HL-60/S4 (cell line): ENCODE measurements around the gene FGF12.

ENCODE experiments used
- in situ Hi-C: fragments of 300-500 bp; cut with MboI; formaldehyde crosslinking; loops from 2 replicates; pipeline ENCODE4 v1.14.3; 2022; ENCODE audit warnings: low sequenced_read_pairs

Gene FGF12

GRCh38 chr3:192212979-192213378 lies 514.4 kb downstream of the FGF12 start:
- in situ Hi-C loops = no loop called here

DNA sequence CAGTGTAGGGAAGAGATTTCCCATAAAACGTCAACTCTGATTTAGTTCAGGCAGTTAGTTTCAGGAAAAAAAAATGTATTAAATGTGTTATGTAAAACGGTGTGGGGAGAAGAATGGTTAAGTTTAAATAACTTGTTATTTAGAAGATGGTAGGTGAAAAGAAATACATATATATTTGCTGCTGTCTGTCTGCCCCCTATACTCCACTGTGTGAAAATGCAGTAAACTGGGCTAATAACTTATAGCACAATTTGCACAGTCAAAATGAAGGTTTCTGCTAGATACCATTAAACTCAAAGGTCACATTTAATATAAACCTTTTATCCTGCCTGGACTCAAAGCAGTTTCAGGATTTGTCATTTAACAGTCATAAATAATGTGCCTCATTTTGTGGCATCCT lies 515.0 kb downstream of the FGF12 start:
- in situ Hi-C loops = no loop called here

GRCh38 chr3:192207651-192208050 lies 519.7 kb downstream of the FGF12 start:
- in situ Hi-C loops = no loop called here

DNA sequence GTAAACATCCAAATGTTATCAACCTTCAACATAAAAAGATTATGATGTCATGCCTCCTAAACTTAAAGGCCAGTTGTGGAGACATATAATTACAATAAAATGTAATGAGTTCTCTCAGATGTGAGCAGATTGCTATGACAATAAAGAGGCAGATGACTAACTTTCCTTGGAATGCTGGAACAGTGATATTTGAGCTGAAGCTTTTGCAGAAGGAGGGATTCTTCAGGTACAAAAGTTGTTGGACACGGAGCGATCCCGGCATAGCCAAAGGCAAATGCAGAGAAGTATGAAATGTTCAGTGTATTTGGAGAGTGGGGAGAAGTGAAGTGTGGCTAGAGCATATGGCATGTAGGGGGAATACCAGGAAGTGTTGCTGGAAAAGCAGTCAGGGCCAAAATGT lies 520.1 kb downstream of the FGF12 start:
- in situ Hi-C loops = no loop called here

- in situ Hi-C loops = no loop called here
These were observed 533.3 kb downstream of the FGF12 start for GRCh38 chr3:192194085-192194484.

DNA sequence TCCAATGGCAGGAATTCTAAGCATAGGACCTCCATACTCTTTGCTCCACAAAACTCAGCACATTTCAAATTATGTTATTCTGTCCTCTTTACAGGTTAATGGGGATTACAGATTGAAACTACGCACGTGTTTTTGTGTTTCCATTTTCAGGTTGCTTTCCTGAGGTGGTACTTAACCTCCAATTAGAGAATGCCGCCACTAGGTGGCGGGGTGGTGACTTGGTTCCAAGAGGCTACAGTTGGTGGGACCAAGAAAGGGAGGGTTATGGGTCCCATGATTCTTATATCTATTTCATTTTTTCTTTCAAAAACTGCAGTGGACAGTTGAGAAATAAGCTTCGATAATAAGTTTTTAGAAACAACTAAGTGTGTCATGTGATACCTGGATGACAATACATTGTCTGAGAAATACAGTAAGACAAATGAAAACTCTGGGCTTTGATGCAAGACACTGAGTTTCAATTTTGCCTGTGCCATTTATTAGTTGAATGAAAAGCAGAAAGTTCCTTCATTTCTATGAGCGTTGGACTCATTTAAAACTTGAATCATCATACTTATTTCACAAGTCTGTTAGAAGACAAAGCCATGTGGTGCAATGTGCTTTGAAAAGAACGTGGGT lies 539.0 kb downstream of the FGF12 start:
- in situ Hi-C loops = no loop called here

DNA sequence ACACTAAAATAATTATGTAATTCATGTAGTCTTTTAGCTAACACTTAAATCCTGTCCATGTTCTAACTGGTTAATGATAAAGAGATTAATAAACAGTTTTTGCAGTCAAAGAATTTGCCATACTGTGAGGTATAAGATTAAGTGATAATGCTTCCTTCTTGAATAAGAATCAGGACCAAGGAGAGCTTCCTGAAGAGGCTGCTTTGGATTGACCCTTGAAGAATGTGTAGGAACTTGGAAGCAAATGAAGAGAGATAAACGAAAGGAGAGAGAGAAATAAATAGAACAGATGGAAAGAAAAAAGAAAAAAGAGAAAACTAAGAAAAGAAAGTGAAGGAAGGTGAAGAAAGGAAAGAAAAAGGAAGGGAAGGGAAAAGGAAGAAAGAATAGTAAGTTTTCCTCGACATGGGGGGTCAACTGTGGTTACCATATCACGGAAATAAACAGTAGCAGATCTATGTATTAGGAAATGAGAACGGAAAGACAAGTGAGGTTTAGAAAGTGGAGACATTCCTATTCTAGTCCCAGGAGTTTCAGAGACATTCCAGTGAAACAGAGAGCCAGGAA lies 539.8 kb downstream of the FGF12 start:
- in situ Hi-C loops = no loop called here

GRCh38 chr3:192186498-192186897 lies 540.8 kb downstream of the FGF12 start:
- in situ Hi-C loops = no loop called here

DNA sequence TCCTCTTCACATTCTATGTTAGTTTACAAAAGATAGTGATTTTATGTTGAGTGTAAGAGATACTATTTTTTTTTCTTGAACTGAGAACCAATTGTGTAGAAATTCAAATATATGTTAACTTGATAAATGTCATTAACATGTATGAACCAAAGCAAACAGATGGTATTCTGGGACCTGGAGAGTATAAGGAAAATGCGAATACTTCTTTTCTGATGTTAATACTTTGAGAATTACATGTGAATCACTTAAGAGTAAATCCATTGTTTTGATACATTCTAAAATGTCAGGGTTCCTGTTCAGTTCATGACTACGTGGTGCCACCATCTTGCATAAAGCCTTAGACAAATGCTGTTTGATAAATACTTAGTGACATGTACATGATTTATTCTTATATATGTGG lies 541.3 kb downstream of the FGF12 start:
- in situ Hi-C loops = no loop called here

DNA sequence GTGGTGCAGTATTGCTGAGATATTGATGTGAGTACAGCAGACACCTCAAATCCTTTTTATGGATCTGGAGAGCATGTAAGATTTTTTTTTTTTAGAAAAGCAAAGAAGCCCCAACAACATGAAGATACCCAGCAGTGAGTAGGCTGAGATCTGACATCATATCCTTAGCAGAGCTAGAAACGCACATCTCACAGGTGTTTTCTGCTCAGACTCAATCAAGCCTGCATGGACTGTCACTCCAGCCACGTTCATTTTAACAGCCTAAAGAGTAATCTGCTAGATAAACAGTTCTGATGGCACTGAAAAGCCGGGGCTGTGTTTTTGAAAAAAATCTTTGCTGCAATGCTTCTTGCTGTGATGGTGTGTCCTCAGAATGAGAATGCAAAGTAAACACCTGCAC lies 544.2 kb downstream of the FGF12 start:
- in situ Hi-C loops = no loop called here

GRCh38 chr3:192181151-192181550 lies 546.2 kb downstream of the FGF12 start:
- in situ Hi-C loops = no loop called here

DNA sequence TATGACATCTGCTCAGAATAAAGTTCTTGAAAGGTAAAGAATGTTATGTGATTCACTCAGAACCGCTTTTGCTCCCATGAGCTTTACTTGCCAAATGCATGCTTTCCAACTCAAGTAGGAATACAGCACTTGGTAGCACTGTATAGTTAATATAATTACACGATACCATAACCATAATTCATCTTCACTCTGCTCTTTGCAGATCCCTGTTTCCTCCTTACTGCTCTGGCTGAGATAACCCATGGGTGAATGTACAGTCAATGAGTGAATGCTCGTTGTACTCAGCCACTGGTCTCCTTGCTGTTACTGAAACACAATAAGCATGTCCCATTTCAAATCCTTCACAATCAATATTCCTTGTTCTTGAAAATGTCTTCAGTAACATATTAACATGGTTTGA lies 550.0 kb downstream of the FGF12 start:
- in situ Hi-C loops = no loop called here

GRCh38 chr3:192174283-192174682 lies 553.1 kb downstream of the FGF12 start:
- in situ Hi-C loops = no loop called here

DNA sequence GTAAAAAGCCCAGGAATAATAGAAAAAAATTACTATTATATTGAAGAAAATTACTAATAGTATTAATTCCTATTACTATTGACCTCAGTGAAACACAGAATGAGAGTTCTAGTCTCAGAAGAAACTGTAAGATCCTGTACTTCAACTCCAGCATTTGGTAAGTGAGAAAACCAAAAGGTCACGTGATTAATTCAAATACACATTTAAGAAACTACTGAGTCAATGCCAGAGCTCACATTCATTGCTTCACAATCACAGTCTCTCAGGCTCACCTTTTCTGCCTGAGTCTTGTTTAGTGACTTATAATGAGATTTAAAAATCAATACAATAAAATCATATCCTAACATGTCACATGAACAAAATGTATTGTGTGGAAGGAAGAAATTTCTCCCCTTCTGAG lies 556.1 kb downstream of the FGF12 start:
- in situ Hi-C loops = no loop called here

DNA sequence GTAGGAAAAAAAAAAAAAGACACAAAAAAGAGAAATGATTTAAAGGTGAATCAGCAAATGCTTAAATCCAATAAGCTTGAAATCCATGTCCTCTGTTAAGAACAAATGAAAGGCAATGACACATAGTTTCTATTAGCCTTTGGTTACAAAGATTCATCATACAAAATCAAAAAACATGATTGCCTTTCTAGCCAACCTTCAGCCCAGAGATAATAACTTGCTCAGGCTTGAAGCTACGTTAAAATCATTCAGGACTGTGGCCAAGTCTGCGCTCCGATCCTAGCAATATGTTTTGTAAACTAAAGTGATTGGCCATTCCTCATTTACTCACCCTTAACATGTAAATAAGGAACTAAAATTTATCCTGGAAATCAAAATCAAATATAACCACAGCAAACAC lies 556.7 kb downstream of the FGF12 start:
- in situ Hi-C loops = no loop called here

- in situ Hi-C loops = no loop called here
These were observed 557.3 kb downstream of the FGF12 start for GRCh38 chr3:192170031-192170430.

- in situ Hi-C loops = no loop called here
These were observed 557.9 kb downstream of the FGF12 start for GRCh38 chr3:192169332-192169915.

DNA sequence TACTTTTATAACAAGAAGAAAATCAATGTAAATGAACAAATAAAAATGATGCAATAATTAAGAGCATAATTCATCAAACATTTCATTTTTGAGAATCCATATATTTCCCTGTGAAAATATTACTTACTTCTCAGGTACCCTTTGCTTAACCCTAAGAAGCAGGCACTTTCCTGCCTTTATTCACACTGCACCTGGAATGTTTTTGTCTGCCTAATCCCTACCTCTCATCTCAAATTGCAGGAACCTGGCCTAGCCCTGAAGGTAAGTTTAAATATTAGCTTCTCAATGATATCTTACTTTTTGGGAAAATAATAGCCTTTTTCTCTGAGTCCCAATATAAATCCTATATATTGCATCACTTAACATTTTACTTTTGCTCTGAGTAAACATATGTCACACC lies 559.1 kb downstream of the FGF12 start:
- in situ Hi-C loops = no loop called here

GRCh38 chr3:192165552-192165951 lies 561.8 kb downstream of the FGF12 start:
- in situ Hi-C loops = no loop called here

- in situ Hi-C loops = no loop called here
These were observed 565.7 kb downstream of the FGF12 start for GRCh38 chr3:192161661-192162060.

- in situ Hi-C loops = no loop called here
These were observed 571.0 kb downstream of the FGF12 start for GRCh38 chr3:192156382-192156781.

GRCh38 chr3:192155194-192155593 lies 572.1 kb downstream of the FGF12 start:
- in situ Hi-C loops = no loop called here

DNA sequence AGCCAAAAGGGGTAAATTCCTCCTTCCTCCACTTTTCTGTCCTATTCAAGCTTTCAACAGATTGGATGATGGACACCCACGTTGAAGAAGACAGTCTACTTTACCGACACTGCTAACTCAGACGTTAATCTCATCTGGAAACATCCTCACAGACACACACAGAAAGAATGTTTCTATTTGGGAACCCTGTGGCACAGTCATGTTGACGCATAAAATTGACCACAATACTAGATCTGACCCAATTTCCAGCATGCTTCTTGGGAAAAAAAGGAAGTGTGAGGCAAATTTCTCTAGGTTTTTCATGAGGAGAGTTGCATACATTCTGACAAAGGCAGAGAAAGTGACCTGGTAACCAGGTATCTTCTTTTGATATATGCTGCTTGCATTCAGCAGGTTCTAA lies 594.1 kb downstream of the FGF12 start:
- in situ Hi-C loops = no loop called here
